ENCODE results near the gene CDH13.

CDH13 gene

DNA sequence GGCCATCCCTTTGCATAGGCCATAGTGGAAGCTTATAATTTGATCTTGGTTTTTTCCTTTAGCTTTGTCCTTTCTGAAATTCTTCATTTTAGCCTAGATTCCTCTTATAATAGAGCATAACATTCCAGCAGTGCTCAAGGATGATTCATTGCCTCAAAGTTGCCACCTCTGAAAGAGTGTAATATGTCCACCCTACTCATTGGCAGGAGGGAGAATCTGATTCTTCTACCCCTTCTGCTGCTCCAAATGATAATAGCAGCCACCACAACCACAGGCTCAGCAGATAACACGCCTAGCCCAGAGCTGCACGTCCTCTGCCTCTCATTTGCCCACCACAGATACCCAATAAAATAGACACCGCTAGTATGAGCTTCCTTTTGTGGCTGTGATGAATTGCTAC is 843.6 kb downstream of the CDH13 start:
- no peak for DNase-seq

DNA sequence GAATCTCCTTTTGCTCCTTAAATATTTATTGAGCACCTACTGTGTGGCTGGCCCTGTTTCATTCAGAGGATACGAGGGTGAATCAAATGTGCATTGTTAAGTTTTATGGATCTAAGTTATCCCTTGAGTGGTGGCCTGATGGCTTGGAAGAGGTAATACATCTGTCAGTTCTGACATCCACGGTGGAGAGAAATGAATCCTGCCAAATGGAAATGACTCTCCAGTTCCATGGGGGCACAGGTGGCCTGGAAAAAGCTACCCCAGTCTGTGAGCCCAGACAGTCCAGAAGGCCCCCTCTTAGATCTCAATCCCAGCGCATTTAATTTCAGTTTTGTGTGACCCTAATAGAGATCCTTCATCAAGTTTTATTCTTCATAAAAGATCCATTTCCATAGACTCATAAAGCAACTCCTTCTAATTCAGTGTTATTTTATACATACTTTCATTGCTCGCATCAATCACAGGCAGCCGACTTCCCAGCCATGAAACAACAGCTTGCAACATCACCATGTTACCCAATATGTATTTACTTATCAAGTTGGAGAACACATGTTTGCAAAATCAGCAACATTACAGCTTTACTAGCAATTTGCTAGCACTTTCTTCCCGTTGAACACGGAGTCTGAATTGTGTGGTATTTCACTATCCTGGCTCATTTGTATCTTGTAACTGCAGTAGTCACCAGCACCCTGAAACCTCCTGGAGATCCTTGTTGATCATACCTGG is 846.2 kb downstream of the CDH13 start:
- DNase-seq: no peak

DNA sequence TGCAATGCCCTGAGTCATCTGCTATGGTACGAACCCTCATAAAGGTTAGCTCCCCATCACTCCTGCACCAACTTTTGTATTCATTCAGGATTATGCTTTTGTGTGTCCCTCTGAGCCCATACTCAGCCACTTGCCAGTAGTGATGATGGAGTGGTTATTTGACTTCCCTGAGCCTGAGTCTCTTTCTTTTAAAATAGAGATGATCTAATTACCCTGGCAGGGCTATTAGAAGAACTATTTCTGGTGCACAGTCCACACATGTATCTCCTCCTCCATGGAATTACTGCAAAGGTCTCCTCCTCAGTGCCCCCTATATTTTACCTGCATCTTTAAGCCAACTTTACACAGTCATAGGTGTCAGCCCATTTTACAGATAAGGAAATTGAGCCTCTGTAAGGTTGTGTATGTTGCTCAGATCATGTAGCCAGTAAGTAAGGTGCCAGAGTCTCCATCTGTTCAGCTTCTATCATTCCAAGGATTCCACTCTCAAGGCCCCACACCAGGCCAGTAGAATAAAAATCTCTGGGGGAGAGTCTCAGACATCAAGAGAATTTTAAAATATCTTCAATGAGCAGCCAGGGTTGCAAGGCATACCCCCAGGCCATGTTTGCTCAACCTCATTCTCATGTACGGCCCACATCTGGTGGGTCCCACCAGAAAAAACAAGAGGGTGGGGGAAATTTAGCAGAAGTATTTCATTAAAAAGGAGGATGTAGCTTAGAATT is 847.3 kb downstream of the CDH13 start:
- DNase-seq: no peak

DNA sequence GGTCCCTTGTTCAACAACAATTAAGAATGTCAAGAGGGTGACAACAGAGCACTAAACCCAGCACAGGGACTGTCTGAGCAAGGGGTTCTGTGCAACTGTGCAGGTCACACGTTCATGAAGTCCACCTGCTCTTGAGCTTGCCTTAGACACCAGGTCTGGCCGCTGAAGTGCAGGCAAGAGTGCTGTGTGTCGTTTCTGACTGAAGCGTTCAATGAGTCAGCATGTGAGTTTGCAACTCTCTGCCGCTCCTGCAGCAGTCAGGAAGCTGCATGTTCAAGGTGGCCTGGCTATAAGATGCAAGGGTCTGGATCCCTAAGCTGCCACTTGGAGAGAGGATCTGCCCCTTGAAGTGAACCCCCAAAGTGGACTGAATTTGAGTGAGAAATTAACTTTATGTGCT is 848.3 kb downstream of the CDH13 start:
- DNase-seq: no peak

DNA sequence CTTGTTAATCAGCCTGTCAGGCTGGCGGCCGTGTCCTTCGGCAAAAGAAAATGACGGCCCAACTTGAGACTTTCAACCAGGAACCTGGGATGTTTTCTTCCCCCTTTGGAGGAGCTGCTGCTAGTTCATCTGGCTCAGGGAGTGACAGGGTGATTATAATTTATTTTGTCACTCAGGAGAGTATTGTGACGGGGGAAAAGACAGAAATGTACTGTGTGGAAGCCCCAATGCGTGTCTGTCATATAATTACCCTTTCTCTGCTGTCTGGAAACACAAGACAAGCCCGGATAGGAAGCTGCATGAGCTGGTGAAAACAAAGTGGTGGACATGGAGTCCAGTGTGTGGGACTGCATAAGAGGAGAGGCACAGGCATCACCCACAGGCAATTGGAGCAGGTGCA is 854.8 kb downstream of the CDH13 start:
- DNase-seq: no peak

DNA sequence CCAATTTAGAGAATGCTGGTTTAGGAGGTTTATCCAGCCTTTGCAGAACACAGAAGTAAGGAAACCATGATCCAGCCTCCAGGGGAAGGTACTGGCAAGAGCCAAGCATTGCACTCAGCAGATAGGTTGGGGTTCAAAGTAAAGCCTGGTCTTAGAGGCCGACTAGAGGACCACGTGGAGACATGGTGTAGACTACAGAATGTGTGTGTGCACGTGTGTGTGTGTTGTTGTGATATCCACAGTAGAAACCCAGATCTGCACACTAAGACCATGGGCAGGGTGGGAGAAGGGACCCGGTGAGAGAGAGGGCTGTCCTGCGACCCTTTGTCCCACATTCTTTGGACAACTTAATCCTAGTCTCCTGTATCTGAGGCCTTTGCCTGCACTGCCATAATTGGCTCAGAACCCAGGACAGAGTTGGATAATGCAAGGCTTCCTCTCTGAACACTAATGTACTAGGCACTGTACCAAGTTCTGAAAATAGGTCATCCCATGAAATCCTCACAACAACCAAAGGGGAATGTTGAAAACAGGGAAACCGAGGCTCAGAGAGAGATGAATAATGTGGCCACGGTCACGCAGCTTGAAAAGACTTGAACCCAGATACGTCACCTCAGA is 855.9 kb downstream of the CDH13 start:
- no peak for DNase-seq

DNA sequence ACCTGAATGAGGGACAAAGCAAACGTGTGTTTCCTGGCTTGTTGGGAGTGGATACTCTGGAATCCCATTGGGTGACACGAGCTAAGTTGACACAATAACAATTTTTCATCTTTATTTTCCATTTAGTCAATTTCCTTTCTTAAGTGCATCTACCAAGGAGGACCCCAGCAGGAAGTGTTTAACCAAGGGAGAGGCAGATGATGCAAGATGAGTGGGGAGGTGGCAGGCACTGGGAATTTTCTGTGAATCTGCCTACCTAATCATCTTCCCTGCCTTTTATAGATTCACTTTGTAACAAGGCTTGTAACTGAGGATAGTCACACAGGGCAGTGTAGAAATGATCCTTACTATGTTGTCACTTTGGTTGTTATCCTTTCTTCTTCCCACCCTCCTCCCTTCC is 863.3 kb downstream of the CDH13 start:
- no peak for DNase-seq

DNA sequence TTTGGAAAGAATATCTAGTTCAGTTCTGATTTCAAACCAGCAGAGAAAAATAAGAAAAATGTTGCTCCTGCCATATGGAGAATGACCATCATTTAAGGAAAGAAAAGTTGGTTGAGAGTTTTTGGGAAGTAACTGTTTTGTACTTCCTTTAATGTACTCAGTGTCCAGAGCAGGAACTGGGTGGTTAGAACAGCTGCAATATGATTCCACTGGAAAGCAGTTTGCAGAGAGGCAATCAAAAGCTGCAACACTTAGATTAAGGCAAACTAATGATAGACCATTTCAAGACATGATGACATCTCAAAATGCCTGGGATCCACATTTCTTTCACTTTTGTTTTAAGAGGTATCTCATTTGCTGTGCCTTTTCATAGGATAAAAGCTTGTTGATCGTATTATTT is 867.7 kb downstream of the CDH13 start:
- DNase-seq: no peak

DNA sequence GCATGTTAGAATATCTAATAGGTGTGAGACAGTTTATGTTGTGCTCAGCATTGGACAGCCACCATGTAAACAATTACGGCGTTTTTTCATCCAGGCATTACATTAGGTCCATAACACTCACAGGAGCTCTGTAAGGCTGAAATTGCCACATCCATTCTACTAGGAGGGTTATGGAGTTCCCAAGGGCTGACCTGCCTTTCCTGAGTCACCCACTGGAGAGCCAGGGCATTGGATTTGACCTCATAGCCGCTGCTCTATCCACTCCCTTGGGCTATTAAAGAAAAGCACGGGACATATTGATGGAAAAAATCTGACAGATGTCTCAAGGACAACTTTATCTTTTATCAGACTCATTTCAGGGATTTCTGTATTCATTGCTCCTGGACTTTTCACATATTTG is 874.7 kb downstream of the CDH13 start:
- DNase-seq: no peak

DNA sequence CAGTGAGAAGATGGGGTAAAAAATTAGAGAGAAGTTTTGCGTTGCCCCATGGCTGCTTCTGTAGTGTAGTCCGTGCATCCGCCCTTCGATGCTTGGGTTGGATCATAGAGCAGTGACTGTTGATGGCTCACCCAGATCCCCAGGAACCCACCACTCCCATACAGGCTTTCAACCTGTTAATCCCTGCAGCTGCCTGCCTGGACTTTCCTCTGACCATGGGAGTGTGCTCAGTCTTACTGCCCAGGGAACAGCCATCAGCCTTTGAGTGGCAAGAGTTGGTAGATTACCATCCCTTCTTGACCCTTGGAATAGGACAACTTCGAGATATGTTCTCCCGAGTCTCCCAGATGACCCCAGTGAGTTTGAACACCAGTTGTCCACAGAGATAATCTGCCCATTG is 881.5 kb downstream of the CDH13 start:
- DNase-seq: no peak

DNA sequence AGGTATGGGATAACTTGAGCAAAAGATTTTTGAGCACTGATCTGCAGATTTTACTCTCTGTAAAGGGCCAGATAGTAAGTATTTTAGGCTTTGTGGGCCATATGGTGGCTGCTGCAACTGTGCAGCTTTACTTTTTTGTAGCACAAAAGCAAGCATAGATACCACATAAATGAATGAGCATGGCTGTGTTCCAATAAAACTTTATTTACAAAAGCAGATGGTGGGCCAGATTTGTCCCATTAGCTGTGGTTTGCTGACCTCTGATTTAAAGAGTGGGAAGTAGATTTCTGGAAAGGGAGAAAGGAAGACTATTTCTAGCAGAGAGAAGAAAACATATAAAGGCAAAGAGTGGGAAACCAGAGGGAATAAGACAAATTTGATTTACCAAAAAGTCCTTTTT is 882.5 kb downstream of the CDH13 start:
- DNase-seq: no peak

DNA sequence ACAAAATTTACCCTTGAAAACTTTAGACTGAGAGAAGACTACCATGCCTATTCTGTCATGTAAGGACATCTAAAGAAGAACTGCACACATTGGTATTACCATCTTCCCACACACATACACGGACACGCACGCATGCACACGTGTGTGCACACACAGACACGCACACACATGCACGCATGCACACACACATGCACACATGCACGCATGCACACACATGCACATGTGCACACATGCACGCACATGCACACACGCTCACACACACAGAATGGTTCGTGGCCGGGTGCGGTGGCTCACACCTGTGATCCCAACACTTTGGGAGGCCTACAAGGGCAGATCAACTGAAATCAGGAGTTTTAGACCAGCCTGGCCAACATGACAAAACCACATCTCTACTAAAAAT is 884.1 kb downstream of the CDH13 start:
- DNase-seq: no peak

DNA sequence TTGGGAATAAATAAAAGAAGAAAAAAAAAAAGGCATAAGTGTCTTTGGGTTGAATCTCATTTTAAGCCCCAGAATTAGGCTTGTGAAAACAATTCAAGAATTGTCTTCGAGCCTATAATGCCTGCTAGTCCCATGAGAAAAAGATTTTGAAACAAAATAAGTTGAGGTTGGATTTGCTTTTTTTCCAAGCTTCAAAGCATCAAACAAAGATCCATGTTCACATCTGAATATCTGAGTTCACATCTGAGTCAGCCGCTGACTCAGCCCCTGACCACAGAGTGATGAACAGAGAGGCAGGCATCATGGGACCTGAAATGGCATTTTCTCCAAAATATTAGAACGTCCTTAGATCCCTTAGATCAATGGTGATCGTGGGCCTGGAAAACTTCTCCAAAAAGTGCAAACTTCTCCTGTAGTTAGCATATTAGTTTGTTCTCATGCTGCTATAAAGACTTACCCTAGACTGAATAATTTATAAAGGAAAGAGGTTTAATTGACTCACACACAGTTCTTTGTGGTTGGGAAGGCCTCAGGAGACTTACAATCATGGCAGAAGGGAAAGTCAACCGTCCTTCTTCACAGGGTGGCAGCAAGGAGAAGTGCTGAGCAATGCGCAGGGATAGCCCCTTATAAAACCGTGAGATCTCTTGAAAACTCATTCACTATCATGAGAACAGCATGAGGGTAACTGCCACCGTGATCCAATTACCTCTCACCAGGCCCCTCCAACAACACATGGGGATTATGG is 886.4 kb downstream of the CDH13 start:
- DNase-seq: no peak

DNA sequence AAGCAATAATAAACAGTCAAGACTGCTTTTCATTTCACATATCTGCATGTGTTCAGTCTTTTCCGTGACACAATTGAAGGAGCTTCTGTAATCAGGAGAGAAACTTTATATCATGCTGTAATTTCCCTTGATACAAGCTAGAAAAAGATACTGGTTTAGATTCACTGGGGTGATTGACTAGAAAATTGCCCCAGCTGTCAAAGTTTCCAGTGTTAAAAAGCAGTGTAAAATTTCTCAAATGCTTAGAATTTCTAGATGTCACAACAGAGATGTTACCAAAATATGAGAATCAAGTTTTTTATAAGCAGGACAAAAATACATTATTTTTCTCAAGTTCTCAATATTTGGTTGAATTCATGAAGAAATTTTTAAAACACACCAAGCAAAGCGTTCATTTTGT is 888.6 kb downstream of the CDH13 start:
- DNase-seq: no peak

DNA sequence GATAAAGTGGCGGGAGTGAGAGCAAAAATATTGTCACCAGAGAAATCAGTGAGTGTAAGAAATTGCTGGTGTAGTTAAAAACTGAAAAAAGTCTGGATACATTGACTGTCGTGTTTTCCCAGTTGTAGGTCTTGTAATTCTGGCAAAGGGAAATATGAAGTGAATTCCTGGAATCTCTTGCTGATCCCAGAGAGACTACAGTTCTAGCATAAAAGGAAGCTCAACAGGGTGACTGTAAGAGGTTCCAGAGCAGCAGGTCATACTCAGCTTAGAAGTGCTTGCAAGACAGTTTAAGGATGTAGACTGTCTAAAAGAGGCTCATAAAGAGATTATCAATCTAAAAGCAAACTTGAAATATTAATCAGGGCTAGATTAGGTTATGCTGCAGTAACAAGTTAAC is 890.2 kb downstream of the CDH13 start:
- no peak for DNase-seq

DNA sequence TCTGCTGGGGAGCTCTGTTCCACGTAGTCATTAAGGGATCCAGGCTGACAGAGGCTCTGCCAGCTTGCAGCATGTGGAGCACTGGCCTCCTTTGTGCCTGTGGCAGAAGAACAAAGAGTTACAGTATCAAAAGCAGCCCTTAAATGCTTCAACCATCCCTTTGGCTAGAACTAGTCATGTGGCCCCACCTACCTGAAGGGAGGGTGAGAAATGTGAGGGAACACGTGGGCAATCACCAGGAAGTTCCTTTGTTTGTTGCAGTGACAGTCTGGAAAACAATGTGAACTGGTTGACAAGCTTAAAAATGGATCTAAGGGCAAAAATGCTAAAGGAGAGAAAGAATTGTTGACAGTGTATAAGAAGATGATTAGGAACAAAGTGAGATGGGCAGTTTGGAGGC is 890.6 kb downstream of the CDH13 start:
- DNase-seq: no peak

DNA sequence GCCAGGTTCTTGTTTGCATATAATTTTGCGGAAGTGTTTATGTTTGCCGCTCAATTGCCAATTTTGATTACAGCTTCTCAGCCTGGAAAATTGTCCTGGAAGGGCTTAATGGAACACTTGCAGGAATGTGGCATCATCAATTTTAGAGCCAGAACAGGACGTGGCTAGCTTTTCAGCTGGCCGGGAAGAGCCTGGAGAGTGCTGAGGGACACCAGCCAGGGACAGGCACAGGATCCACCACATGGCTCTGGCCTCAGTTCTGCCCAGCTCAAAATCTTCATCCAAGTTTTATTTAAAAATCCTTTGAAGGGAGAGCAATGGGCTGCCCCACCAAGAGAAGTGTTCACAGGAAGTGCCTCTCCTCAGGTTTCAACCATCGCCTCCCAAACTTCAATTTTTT is 893.8 kb downstream of the CDH13 start:
- DNase-seq: no peak

DNA sequence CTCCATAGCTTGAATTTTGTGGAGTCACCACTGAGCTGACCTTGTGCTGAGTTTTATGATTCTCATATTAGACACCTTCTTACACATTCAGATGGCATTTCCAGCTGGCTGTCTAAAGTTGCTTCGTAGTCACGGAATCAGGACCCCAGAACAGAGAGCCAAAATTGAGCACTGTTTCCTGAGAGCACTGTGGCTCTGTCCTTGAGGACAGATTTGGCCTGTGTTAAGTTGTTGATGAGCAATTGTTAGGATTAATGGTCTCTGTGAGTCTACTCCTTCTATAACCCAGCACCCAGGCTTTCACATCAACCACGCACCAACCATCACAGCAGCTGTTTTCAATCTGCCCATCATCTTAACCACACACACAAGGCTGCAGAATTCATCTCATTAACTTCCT is 903.5 kb downstream of the CDH13 start:
- DNase-seq: no peak

DNA sequence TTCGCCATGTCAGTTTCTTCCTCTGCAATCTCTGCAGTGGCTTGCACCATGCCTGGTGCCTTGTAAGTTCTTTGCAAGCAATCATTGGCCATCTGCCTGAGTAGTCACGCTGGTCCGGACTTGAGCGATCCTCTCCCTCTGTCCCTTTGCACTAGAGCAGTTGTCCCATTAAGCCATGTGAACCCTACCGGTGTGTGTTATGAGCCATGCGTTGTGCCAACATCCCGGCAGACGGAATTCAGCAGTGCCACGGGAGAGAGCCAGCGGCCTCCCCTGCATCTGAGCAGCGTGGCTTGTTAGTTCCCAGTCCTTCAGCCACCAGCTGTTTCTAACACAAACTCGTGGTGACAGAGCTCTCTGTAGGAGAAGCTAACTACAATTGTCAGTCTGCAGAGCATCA is 905.9 kb downstream of the CDH13 start:
- DNase-seq: no peak

DNA sequence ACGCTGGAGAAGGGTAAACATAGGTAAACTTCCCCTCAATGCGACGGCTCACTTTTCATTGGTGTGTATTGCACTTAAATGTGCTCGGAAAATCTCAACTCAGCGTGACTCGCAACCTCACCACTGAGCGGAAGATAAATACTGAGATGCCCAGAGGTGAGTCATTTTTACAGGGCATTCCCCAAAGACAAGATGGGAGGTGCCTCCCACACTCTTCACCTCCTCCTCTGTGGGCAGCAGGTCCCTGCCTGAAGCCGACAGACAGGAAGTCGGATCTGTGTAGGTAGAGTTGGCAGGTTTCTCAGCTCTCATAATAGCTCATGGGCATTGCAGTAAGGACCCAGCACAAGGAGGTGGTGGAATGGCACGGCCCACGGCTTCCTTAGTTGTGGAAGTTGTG is 906.4 kb downstream of the CDH13 start:
- no peak for DNase-seq

DNA sequence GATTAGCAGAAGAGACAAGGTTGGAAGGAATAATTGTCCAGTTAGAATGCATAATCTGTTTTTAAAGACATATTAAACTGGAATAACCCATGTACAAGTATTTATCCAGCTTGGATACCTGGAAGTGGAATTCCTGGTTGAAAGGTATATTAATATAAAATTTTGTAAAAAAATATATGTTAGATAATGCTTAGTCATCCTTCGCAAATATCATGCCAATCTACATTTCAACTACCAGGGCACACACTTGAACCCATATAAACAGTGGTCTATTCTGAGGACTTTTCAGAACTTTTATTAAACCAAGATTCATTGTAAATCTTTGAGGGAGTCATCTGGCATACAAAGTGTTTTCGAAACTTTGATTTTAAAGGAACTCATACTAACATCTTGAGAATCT is 911.9 kb downstream of the CDH13 start:
- DNase-seq: no peak

DNA sequence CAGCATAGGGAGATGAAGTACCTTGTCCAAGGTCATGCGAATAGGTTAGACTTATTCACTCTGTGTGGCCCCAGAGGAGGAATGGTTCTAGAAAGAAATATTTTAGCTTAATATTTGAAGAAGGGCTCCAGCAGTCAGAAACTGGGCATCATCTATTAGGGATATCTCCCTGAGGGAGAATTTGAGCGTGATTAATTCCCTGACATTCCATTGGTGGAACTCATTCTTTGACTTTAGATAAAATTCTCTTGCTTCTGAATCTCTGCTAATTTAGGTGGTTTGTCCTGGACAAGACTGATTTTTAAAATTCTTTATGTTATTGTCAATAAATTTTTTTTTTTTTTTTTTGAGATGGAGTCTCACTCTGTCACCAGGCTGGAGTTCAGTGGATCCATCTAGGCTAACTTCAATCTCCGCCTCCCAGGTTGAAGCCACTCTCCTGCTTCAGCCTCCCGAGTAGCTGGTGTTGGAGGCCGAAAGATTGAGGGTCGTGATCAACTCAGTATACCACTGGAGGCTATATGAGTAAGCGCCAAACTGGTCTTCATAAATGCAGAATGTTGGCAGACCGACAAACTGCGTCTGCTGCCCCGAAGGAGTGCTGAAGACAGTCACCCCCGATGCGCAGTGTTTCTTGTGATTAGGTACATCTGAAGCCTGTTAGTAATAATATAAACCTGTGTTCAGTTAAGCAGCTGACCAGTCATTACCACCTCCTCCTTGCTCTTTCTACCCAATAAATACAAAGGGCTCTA is 913.1 kb downstream of the CDH13 start:
- DNase-seq: no peak

DNA sequence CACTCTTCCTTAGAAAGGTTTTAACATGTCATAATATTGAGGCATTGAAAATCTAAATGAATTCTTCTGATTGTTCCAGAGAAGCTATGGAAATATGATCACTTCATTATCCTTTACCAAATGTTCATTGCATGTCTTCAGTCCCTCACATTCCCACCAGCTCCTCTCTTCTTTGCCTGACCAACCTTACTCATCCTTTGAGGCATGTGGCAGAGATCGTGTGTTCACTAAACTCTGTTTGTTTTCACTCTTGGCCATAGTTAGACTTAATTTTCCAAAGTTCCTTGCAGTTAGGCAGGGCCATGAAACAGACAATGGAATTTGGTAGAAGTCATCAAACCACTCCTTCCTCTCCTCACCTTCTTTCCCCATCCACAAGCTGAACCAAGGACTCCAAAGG is 914.5 kb downstream of the CDH13 start:
- DNase-seq: no peak
